NCI-H2227 treated with DMSO at 0.1 percent for 48 hours (cell line): ENCODE measurements around the gene ASB6.

Source experiments
- DNase-seq: peaks from one replicate; lab custom pipeline; 2025; lab: John Stamatoyannopoulos, UW

The ASB6 gene

GRCh38 chr9:129626079-129626624 lies 15.8 kb downstream of the ASB6 start, which contains the start of gene NTMT1:
Gene NTMT1 (plus strand): TSS chr9:129626163. CDS start chr9:129632704, 6,541 bp downstream.
- DNase-seq: peak; percentile 72

GRCh38 chr9:129624947-129625346 lies 17.0 kb downstream of the ASB6 start:
- DNase-seq: peak; percentile 29

GRCh38 chr9:129624168-129624759 lies 17.7 kb downstream of the ASB6 start:
- no peak for DNase-seq

GRCh38 chr9:129623331-129623730 lies 18.6 kb downstream of the ASB6 start:
- no peak for DNase-seq

GRCh38 chr9:129620669-129621295 lies 21.2 kb downstream of the ASB6 start, which contains the start of gene C9orf50:
Gene C9orf50 (minus strand): TSS chr9:129621101. CDS start chr9:129620574, 527 bp downstream.
- DNase-seq: peak; percentile 13

- DNase-seq: peak; percentile 14
These were observed 21.9 kb downstream of the ASB6 start for GRCh38 chr9:129619787-129620668.

- DNase-seq: no peak
These were observed 24.8 kb downstream of the ASB6 start for GRCh38 chr9:129617167-129617566.

- no peak for DNase-seq
These were observed 26.3 kb downstream of the ASB6 start for GRCh38 chr9:129615407-129616285.

GRCh38 chr9:129614932-129615331 lies 27.0 kb downstream of the ASB6 start:
- DNase-seq: no peak

- DNase-seq: peak; percentile 41
These were observed 28.3 kb downstream of the ASB6 start for GRCh38 chr9:129613520-129614175.

GRCh38 chr9:129612815-129613519 lies 29.0 kb downstream of the ASB6 start:
- DNase-seq: no peak

GRCh38 chr9:129612123-129612522 lies 29.8 kb downstream of the ASB6 start:
- no peak for DNase-seq

GRCh38 chr9:129611307-129611800 lies 30.6 kb downstream of the ASB6 start:
- DNase-seq: no peak

- no peak for DNase-seq
These were observed 31.3 kb downstream of the ASB6 start for GRCh38 chr9:129610473-129611306.

GRCh38 chr9:129610213-129610472 lies 31.8 kb downstream of the ASB6 start:
- DNase-seq: no peak

GRCh38 chr9:129609486-129610212 lies 32.3 kb downstream of the ASB6 start:
- DNase-seq: no peak

GRCh38 chr9:129608561-129609481 lies 33.1 kb downstream of the ASB6 start:
- DNase-seq: no peak

GRCh38 chr9:129607027-129607387 lies 34.9 kb downstream of the ASB6 start:
- DNase-seq: no peak
